Mucosa of stomach (tissue), 1 donor: Measurements from ENCODE around the gene STK16.
A peak's percentile ranks its signal among the peaks of the same experiment; 100 is the strongest.

ENCODE experiments used
- H3K27me3 ChIP-seq: one replicate; pipeline ENCODE4 v1.7.0; 2013; ENCODE audit warnings: mild to moderate bottlenecking, low read length; ENCODE audit not compliant: control insufficient read depth, insufficient read depth
- H3K36me3 ChIP-seq: one replicate; pipeline ENCODE4 v1.7.0; 2013; ENCODE audit warnings: low read length; ENCODE audit not compliant: control insufficient read depth, insufficient read depth
- H3K4me1 ChIP-seq: one replicate; pipeline ENCODE4 v1.7.0; 2013; ENCODE audit warnings: mild to moderate bottlenecking, low read length; ENCODE audit not compliant: control insufficient read depth, insufficient read depth
- H3K4me3 ChIP-seq: one replicate; pipeline ENCODE4 v1.7.0; 2013; ENCODE audit warnings: low read length
- H3K9ac ChIP-seq: one replicate; pipeline ENCODE4 v1.7.0; 2013; ENCODE audit warnings: mild to moderate bottlenecking, low read length, moderate library complexity
- H3K9me3 ChIP-seq: one replicate; pipeline ENCODE4 v1.7.0; 2013; ENCODE audit warnings: mild to moderate bottlenecking, low read length, moderate library complexity; ENCODE audit not compliant: control insufficient read depth
- donor health status: Pancreatic carcinoma.

STK16 gene

GRCh38 chr2:219207134-219207883 lies 38.0 kb upstream of the STK16 start:
- no peaks in the 10 kb centered on the region for H3K9me3 ChIP-seq
- H3K36me3 ChIP-seq, result peaks cover 6% of the 10 kb centered on the region

GRCh38 chr2:219207884-219208740 lies 37.2 kb upstream of the STK16 start:
- Histone ChIP-seq H3K27me3 (no peaks in the 10 kb centered on the region), H3K9me3 (no peaks in the 10 kb centered on the region), H3K4me3 (peak overlapping the region; percentile 52), H3K9ac (no peak overlapping the region), H3K4me1 (peaks cover 19% of the 10 kb centered on the region), H3K36me3 (peaks cover 6% of the 10 kb centered on the region)

More at GRCh38 chr2:219207134-219207883, 38.0 kb upstream of the STK16 start:
- peaks cover 19% of the 10 kb centered on the region for H3K4me1 ChIP-seq
- H3K4me3 ChIP-seq, result peak overlapping the region; percentile 52
- H3K9ac ChIP-seq, result peak overlapping the region; percentile 98
- H3K27me3 ChIP-seq, result no peaks in the 10 kb centered on the region

DNA sequence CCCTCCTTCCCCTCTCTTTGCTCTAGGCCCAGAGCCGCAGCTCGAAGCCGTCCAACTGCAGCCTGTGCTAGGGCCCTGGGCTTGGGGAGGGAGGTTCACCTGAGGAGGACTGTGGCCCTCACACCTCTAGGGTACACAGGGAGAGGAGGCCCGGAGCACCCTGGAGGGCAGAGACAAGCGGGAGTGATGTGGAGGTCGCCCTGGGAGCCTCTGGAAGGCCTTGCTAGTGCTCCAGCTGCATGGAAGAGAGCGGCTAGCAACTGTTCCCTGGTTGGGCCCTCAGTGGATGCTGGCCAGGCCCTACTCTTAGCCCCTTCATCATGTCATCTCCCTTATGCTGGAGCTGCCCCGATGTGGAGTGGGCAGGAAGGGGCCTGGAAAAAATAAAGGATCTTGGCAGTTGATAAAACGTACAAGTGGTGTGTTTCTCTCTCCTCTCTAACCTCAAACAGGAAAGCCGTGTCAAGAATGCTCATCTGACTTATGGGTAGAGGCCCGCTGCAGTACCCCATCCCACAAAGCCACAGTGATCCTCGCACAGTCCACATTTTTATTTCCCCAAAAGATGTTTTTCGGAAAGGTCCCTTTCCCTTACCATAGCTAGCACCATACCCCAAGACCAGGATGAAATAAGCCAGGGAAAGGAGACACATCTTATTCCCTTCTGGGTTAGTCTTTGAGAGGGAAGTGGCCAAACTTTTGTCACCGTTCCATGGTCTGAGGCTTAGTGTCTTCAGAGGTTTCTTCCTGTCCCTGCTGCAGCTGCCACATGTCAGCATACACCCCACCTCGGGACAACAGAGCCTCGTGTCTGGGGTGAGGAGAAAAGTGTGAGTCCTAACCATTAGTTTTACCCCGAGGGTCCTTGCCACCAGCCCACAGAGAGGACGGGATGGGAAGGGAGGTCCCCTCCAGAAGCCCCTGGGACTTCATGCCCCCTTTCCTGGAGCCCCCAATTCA lies 35.8 kb upstream of the STK16 start:
- Histone ChIP-seq H3K9me3 (no peaks in the 10 kb centered on the region), H3K27me3 (no peaks in the 10 kb centered on the region), H3K4me1 (peaks cover 19% of the 10 kb centered on the region), H3K36me3 (peaks cover 6% of the 10 kb centered on the region), H3K4me3 (no peak overlapping the region), H3K9ac (no peak overlapping the region)

GRCh38 chr2:219210196-219210885 lies 34.9 kb upstream of the STK16 start:
- H3K27me3 ChIP-seq, result no peaks in the 10 kb centered on the region
- H3K9ac ChIP-seq, result no peak overlapping the region
- no peaks in the 10 kb centered on the region for H3K9me3 ChIP-seq
- H3K36me3 ChIP-seq, result peaks cover 6% of the 10 kb centered on the region
- H3K4me3 ChIP-seq, result no peak overlapping the region
- peaks cover 19% of the 10 kb centered on the region for H3K4me1 ChIP-seq

GRCh38 chr2:219210886-219211362 lies 34.4 kb upstream of the STK16 start:
- Histone ChIP-seq H3K27me3 (no peaks in the 10 kb centered on the region), H3K36me3 (peaks cover 6% of the 10 kb centered on the region), H3K9me3 (no peaks in the 10 kb centered on the region), H3K9ac (no peak overlapping the region), H3K4me3 (no peak overlapping the region), H3K4me1 (peaks cover 19% of the 10 kb centered on the region)

- H3K9ac ChIP-seq, result no peak overlapping the region
- H3K9me3 ChIP-seq, result no peaks in the 10 kb centered on the region
- H3K36me3 ChIP-seq, result peaks cover 6% of the 10 kb centered on the region
- H3K27me3 ChIP-seq, result no peaks in the 10 kb centered on the region
- peaks cover 23% of the 10 kb centered on the region for H3K4me1 ChIP-seq
- no peak overlapping the region for H3K4me3 ChIP-seq
Observed at GRCh38 chr2:219213026-219213415, 32.3 kb upstream of the STK16 start.

DNA sequence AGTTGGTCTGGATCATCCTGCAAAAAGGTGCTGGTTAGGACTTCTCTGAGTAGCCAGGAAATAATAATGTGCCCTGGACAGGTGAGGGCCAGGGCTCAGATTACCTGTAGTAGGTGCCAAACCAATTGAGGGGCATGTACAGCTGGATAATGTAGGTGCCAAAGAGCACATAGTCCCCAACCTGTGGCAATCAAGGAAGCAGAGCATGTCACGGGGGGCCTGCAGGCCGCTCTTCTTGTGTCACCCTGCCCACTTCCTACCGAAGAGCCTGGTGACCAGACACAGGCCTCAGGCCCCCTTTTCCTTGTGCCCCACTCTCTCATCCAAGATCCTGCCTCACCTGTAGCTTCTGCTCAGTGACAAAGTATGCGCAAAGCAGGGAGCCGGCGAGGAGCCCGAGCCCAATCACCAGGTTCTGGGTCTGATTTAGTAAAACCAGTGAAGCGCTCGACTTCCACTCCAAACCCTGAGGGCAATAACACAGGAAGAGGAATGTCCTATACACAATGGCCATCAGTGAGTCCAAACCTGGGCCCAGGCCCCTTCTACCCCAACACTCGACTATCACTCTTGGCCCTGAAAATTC lies 31.7 kb upstream of the STK16 start:
- H3K9me3 ChIP-seq, result no peaks in the 10 kb centered on the region
- peaks cover 6% of the 10 kb centered on the region for H3K36me3 ChIP-seq
- H3K27me3 ChIP-seq, result no peaks in the 10 kb centered on the region
- H3K9ac ChIP-seq, result no peak overlapping the region
- no peak overlapping the region for H3K4me3 ChIP-seq
- H3K4me1 ChIP-seq, result peaks cover 23% of the 10 kb centered on the region

GRCh38 chr2:219214141-219214540 lies 31.1 kb upstream of the STK16 start:
- Histone ChIP-seq H3K9ac (no peak overlapping the region), H3K36me3 (peaks cover 2% of the 10 kb centered on the region), H3K4me3 (no peak overlapping the region), H3K4me1 (peaks cover 26% of the 10 kb centered on the region), H3K9me3 (no peaks in the 10 kb centered on the region), H3K27me3 (no peaks in the 10 kb centered on the region)

- no peak overlapping the region for H3K4me3 ChIP-seq
- no peaks in the 10 kb centered on the region for H3K9me3 ChIP-seq
- H3K9ac ChIP-seq, result no peak overlapping the region
- H3K36me3 ChIP-seq, result peaks cover under 1% of the 10 kb centered on the region
- H3K27me3 ChIP-seq, result no peaks in the 10 kb centered on the region
- peaks cover 32% of the 10 kb centered on the region for H3K4me1 ChIP-seq
Observed at GRCh38 chr2:219214786-219215185, 30.5 kb upstream of the STK16 start.

GRCh38 chr2:219215871-219216534 lies 29.3 kb upstream of the STK16 start:
- Histone ChIP-seq H3K4me3 (no peak overlapping the region), H3K27me3 (no peaks in the 10 kb centered on the region), H3K4me1 (peaks cover 33% of the 10 kb centered on the region), H3K9ac (no peak overlapping the region), H3K36me3 (peaks cover 8% of the 10 kb centered on the region), H3K9me3 (no peaks in the 10 kb centered on the region)
